HG02571 (cell line): ENCODE data around the gene BNIP3.
A peak's percentile ranks its signal among the peaks of the same experiment; 100 is the strongest.
"Not testable (repeated sequence)": the region's sequence is repeated elsewhere in the genome, so short reads cannot be mapped to it uniquely, and the experiment has no call there.

Experiments used
- ATAC-seq: cut with Tn5 transposase; IDR thresholded peaks from one replicate; pipeline ENCODE4 v1.9.1; 2021; ENCODE audit warnings: mild to moderate bottlenecking, moderate library complexity; ENCODE audit not compliant: unreplicated experiment

Gene BNIP3

DNA sequence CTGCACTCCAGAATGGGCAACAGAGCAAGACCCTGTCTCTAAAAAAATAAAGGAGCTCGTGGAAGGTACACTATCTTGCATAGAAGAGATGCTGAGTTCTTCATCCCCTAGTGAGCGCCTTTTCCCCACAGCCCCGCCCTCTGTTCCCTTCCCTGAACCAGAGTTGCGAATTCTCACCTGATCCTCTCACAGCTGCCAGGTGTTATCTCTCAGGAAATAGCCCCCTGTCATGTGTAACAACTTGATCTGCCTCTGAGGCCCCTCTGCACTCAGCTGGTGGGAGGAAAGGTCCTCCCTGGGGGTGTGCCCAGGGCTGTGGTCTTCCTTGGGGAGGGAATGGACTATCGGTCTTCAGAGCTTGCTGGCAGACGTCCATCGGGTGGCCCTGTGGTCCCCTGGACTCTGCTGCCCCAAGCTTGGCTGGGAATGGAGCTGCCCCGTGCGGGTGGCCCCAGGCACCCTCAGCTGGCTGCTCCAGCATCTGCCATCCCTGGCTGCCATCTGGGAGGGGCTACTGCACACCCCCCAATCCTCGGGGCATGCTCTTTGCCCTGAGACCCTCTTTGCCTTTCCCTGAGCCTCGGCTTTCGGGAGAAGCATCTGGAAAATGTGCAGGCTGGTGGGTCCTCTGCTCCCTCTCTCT, 21.7 kb upstream of the BNIP3 start:
- no peak for ATAC-seq

DNA sequence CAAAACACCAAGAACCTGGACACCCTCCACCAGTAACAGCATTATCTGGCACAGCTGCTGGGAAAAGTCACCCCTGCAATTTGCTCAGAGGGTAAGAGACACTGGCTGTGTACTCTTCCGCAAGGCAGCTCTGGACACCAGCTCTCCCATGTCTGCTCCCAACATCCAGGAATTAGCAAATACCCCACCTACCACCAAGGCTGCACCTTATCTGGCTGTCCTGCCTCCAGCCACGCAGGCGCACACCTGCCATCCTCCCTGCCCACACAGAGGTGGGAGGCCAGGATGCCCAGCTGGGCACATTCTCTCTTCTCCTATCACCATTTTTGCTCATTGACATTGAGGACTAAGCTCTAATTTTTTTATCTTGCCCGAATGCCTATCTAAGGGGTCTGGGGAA, 20.3 kb upstream of the BNIP3 start:
- no peak for ATAC-seq

DNA sequence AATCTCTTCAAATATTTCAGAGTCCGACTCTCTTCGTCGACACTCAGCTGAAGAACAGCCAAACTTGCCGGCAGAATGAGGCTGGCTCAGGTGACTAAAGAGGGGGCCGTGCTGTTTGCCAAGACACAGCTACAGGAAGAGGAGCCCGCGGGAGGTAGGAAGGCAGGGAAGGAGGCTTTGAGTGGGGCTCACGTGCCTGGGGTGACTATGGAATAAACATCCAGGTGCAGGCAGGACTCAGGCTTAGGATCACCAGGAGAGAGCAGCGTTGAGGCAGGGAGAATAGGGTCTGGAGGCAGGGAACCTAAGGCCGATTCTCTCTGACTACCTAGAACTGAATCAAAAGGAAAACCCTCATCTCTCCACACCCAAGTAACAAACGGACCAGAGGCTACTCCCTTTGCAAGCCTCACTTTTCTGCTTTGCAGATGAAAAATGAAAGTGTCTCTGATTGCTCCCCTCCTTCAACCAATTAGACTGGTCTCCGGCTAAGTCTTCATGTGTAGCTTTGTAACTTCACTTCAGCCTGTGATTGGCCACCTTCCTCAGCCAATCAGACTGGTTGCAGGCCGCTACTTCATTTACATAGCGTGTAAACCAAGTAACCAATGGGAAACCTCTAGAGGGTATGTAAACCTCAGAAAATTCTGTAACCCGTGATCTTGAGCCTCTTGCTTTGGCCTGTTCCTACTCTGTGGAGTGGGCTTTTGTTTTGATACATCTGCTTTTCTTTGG, 19.7 kb upstream of the BNIP3 start:
- ATAC-seq = no peak

DNA sequence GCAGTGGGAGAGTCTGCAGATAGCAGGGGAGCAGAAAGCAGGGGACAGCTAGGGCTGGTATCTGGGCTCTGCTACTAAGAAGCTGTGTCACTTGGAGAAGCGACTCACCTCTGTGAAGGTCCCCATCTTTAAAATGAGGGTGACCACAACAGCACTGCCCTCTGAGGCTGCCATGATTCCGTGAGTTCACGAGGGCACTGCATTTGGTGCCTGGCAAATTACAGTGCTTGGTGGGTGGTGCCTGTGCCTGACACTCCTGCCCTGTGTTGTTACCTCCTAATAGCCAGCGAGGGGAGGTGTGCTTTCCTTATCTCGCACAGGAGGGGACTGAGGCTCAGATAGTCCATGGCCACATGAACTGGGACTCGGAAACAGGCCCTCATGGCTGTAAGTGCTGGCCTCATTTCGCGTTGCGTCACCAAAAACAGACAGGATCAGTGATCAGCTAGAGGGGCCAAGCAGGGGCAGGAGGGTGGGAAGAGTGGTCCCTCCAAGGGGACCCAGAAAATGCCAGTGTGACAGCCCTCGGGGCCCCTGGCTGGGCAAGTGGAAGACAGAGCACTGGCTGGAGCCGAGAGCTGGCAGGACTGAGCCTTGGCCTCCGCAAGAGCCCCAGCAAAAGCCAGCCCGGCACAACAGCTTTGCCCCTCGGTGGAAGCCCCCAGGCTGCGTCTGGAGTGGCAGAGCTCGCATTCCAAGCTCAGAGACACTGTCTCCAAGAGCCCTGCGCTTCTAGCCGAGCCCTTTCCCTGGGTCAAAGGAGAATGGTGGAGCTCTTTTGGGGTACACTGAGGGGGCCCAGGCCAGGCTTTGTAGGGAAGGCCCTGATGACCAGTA, 17.3 kb upstream of the BNIP3 start:
- no peak for ATAC-seq

DNA sequence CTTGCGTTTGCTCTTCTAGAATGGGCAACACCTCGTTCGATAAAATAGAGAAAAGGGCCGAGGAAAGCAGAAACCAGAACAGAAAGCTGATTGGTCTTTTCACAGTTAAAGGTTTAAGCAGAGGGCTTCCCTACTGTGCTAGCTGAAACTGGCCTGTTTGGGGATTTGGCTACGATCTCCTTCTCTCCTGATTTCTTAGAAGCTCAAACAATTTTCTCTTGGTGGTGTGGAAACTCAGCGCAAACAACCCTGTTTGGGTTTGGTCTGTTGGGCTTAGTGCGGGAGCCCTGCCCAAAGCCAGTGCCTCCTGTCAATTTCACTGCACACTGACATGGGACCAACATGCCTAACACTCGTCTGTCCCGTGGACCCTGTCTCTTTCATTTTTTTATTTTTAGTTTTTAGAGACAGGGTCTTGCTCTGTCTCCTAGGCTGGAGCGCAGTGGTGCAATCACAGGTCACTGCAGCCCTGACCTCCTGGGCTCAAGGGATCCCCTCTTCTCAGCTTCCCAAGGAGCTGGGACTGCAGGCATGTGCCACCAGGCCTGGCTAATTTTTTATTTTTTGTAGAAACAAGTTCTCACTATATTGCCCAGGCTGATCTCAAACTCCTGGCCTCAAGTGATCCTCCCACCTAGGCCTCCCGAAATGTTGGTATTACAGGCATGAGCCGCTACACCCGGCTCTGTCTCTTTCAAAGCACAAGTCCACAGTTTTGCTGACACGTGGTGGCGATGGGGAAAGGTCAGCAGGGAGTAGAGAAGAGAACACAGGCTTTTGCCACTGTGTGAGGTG, 16.5 kb upstream of the BNIP3 start:
- ATAC-seq = no peak

DNA sequence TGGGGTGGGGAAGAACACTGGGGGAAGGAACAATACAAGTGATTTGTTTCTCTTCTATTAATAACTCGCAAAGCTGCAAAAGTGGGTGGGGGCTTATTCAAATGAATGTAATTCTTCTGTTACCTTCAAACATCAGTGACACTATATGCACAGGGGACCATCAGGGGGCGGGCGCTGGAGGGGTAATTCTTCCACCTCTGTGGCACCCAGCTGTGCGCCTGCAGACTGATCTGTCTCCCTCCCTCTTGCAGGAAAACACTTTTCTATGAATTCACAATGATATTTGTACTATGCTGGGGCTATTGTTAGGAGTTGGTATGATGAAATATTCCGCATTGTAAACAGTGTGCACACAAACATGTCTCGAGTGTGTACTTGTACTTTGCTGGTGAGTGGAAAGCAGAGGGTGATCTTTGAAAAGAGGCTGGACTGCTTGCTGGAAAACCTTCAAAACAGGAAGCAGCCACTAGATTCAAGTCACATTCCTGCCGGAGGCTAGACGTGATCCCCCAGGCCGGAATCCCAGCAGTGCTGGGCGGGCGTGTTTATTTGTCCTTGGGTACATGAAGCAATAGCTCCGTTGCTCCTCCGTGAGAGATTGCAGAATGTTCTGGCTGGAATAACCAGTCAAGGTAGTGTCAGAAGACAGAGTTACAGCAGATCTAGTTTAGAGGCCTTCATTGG, 15.8 kb upstream of the BNIP3 start:
- ATAC-seq = no peak

DNA sequence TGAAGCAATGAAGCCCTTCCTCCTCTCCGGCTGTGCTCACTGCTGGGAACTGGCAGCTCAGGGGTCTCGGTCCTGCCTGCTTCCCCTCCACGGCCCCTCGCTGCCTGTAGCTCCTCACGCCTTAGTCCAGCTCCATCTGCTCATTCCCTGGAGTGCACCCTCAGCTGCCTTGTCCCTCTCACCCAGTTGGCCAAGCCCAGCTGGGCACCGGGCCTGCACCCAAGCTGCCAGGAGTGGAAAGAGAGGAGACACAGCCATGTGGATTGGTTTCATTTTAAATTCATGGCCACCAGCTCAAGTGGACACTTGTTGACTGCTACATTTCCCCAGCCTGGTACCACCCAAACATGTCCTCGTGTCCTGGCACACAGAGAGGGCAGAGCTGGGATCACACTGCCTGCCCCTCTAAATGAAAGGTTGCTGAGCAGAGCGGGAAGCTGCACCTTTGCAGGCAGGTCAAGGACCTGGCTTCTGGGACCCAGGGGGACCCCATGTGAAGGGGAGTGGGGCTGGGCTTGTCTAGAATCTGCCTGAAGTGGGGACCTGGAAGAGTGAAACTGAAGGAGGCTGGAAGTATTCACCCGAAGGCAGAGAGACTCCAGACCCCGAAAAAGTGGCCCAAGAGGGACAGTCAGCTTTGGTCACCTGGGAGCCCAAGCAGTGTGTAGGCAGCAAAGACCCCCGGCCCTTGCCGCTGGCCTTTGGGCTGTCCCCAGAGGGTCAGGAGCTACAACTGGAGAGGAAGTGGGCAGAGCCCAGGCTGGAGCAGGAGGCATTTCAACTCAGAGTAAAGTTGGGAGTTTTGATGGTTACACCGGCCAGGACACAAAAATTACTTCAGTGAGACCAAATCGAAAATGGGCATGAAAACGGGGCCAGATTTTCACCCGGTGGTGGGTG, 15.0 kb upstream of the BNIP3 start:
- ATAC-seq = no peak

DNA sequence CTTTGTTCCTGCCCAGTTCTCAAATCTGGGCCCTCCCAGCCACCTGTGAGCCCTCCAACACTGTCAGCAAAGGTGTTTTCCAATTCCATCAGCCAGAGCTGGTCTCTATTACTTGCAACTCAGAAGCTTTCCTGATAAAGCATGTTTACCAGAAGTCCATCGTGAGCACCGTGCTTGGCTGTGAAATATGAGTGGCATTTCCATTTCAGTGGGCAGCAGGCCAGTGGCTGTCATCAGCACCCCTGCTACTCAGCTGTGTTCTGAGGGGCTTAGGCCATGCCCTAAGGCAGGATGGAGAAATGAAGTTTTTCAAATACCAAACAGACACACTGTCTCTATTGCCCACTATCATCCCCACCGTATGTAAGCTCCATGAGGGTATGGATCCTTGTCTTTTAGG, 12.7 kb upstream of the BNIP3 start:
- ATAC-seq = no peak

DNA sequence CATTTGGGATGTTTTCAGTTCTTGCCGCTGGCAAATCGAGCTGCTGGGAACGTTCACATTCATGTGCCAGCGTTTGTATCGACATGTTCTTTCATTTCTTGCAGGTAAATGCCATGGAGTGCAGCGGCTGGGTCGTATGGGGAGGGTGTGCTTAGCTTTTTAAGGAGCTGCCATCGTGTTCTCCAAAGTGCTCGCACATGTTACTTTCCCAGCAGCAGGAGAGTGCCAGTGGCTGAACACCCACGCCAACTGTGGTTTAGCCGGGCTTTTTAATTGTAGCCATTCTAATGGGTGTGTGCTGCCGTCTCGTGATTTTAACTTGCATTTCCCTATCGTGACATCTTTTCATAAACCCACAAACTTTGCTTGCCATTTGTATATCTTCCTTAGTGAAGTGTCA, 11.6 kb upstream of the BNIP3 start:
- no peak for ATAC-seq

DNA sequence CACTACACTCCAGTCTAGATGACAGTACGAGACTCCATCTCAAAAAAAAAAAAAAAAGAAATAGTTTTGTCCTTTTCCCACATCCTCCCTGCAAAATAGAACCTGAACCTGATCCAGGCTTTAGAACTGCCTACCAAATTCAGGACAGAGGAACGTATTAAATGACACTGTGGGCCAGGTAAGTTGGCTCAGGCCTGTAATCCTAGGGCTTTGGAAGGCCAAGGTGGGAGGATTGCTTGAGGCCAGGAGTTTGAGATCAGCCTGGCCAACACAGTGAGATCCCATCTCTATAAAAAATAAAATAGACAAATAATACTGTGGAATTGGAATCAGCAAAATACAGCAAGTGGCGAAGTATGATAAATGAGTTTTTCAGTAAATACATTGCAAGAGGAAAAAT, 10.0 kb upstream of the BNIP3 start:
- ATAC-seq = no peak

DNA sequence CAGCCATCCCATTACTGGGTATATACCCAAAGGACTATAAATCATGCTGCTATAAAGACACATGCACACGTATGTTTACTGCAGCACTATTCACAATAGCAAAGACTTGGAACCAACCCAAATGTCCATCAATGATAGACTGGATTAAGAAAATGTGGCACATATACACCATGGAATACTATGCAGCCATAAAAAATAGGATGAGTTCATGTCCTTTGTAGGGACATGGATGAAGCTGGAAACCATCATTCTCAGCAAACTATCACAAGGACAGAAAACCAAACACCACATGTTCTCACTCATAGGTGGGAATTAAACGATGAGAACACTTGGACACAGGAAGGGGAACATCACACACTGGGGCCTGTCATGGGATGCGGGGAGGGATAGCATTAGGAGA, 6.1 kb upstream of the BNIP3 start:
- not testable (repeated sequence) for ATAC-seq

DNA sequence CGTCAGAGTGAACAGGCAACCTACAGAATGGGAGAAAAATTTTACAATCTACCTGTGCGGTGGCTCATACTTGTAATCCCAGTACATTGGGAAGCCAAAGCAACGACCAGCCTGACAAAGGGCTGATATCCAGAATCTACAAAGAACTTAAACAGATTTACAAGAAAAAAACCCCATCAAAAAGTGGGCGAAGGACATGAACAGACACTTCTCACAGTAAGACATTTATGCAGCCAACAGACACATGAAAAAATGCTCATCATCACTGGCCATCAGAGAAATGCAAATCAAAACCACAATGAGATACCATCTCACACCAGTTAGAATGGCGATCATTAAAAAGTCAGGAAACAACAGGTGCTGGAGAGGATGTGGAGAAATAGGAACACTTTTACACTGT, 5.6 kb upstream of the BNIP3 start:
- ATAC-seq = not testable (repeated sequence)

DNA sequence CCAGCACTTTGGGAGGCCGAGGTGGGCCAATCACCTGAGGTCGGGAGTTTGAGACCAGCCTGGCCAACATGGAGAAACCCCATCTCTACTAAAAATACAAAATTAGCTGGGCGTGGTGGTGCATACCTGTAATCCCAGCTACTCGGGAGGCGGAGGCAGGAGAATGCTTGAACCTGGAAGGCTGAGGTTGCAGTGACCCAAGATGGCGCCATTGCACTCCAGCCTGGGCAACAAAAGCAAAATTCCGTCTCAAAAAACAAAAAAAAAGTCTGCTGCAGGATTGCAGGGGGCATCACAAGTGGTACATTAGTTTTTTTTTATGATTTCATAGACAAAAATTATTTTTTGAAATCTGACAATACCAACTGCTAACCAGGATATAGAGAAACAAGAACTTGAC, 5.1 kb upstream of the BNIP3 start:
- ATAC-seq = not testable (repeated sequence)

DNA sequence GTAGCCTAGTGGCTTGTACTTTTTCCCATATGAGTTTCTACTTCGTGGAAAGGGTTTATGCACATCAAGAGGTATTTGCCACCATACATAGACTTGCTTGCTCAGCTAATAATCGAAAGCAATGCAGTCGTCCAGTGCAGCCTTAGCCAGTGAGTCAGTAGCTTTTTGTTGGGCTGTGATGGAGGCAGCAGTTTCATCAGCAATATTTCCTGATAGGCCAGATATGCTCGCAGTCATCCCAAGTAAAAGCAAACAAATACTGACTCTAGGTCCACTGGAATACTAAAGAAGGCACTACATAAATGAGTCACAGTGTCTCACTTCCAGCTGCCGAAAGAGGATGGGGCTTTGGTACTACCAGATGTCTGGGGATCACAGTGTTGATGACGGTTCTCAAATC, 2.1 kb upstream of the BNIP3 start:
- no peak for ATAC-seq

DNA sequence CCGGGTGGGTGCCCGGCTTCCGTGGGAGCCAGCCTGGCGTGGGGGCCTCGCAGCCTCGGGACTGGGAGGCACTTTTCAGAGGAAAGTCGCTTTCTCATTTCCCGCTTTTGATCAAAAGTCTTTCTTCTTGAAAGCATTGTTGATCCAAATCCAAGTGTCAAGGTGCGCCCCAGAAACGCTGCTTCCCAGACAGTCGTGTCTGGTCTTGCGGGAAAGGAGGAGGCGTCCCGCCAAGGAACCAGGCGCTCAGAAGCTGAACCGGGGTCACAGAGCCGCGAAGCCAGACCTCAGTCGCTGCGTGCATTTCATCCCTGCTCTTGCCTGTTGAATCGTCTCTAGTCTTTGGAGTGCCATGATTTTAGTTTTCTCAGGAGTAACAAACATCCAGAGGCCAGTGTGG, 1.1 kb upstream of the BNIP3 start:
- no peak for ATAC-seq

DNA sequence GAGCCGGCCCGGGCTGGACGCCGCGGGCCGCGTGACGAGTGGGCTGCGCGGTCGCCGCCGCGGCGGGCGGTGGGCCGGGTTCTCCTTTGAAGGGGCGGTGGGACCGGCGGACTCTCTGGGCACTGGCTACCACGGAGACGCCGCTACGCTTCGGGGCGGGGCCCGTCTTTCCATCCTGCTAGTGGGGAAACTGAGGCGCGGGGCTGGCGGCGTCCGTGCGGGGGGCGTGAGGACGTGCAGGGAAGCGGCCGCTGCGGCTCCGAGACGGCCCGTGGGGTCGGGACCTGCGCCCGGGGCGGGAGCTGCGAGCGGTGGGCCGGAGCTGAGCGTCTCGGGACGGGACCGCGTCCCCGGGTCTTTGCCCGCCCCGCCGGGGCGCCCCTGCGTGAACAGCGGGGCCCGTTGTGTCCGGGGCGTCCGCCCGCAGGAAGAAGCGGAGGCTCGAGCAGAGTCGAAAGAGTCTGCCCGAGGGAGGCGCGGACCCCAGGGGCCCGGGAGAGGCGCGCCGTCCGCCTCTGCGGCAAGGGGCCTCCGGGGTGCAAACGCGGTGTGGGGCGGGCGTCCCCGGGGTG, 548 bp upstream of the BNIP3 start:
- peak; percentile 9 for ATAC-seq

DNA sequence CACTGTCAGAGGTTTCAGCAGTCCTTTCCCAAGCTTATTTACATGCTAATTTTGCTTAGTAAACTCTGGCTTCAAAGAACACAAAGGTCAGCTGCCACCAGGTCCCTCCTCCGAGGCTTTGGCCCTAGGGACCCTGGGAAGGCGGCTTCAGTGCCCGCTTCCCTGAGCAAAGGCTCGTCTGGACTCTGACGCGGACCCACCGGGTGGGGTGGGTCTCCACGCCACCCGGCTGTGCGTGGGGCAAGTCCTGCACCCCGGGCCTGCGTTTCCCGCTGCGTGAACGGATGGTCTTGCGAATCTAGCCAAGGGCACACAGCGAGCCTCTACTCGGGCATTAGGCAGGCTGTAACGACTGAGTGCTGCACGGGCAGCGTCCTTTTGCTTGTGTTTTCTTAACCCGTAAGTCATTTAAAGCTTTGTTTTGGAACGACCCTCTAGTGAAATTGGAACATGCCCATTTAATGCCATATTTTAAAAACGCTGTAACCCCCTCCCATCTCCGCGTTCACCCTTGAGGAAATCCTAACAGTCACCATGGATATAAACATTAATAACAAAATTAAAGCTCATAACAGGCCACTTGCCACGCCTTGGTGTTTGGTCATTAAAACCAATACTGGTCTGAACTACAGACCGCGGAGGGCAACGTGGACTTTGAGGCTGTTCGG, 828 bp downstream of the BNIP3 start:
- ATAC-seq = no peak

DNA sequence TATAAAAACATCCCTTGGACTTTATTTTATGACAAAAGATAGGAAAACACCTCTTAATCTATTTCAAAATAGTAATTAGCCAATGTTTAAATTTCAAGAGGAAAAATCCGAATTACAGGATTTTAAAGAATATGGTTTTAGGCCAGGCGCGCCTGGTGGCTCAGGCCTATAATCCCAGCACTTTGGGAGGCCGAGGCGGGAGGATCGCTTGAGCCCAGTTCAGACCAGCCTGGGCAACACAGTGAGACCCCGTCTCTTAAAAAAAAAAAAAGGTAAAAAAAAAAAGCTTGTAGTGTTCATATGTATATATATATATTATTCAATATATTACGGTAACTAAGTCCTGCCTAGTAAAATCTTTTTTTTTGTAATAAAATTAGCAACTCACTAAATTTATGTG, 1.4 kb downstream of the BNIP3 start:
- ATAC-seq = no peak

DNA sequence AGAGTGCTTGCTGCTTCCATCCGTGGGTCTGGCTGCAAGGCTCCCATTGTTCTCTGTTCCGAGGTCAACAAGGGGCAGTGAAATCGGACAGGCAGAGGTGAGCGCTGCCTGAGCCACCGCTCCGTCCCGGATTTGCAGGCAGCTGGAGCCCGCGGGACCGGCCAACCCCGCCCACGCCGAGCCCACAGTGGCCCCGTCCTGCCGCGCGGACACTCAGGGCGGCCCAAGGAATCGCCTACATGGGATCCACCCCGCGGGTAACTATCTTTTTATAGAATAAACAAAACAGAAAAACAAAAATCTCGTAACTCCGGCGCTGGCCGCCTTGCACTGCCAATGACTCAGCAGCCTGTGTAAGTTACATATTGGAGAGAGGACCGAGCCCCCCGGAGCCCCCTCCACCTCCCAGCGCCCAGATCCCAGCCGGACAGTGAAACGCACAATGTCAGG, 1.9 kb downstream of the BNIP3 start:
- ATAC-seq = no peak
